ENCODE results near the gene JARID2.

Gene JARID2

DNA sequence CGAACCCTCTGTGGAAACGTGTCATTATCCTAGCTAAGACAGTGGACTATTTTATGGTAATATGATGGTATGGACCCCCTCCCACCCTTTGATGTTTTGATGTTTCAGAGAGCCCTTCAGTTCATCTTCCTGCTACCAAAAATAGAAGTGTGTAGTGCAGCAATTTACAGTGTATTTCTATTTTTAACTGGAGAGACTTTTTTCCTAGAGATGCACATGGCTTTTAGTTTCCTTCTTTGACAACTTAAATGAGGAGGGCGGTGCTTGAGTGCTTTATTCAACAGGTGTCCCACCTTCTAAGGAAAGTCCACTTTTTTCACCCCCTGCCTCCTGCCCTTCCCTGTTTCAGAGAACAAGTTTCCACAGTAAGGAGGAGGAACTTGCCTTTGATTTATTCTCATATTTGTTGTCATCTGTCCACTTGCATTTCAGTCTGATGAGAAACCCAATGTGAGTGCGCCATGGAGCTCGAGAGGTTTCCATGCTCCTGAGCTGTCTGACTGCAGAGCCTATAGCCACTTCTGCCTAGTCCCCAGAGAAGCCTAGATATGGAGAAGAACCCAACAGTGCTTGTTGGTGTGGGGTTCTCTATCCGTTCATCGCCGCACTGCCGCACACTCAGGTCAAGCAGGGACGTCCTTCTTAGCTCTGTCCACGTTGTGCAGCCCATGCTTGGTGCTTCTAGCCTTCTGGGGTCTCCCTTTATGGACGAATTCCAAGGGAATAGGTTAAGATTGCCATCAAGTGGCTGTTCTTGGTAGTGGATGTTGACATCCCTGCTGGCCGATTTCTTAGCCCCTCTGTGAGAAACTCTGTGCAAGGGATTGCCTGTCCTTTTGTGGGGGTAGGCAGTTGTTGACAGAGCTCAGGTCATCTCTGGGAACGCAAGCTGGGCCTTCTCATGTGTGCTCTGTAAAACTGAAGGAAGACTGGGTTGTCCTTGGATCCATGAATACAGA is 144.2 kb downstream of the JARID2 start:
- Histone ChIP-seq H3K4me3 (ENCODE audit: insufficient read depth, low read length, poor library complexity, severe bottlenecking) (no peak overlapping the region), H3F3A (ENCODE audit: insufficient read depth) (no peaks in the 10 kb centered on the region), H3K9me2 (replicated peaks; ENCODE audit: insufficient read depth, low read length) (no peaks in the 10 kb centered on the region), H3K27me3 (ENCODE audit: low read length) (no peaks in the 10 kb centered on the region), H3K9me3 (ENCODE audit: insufficient read depth, low read length) (no peaks in the 10 kb centered on the region), H3K4me2 (ENCODE audit: low read depth, low read length, poor library complexity, severe bottlenecking) (no peak overlapping the region), H3K36me3 (ENCODE audit: low read length) (no peaks in the 10 kb centered on the region), H3K79me2 (ENCODE audit: insufficient read depth, low read length) (no peaks in the 10 kb centered on the region), H2AFZ (ENCODE audit: low read depth, low read length, severe bottlenecking) (no peak overlapping the region), H3K9ac (ENCODE audit: low read length) (no peak overlapping the region), H3K27ac (ENCODE audit: low read depth, low read length) (no peak overlapping the region), H4K20me1 (ENCODE audit: low read depth, low read length) (peaks cover 15% of the 10 kb centered on the region; the same call in 1 of the 2 replicates)
- TF ChIP-seq, protein P1, sequence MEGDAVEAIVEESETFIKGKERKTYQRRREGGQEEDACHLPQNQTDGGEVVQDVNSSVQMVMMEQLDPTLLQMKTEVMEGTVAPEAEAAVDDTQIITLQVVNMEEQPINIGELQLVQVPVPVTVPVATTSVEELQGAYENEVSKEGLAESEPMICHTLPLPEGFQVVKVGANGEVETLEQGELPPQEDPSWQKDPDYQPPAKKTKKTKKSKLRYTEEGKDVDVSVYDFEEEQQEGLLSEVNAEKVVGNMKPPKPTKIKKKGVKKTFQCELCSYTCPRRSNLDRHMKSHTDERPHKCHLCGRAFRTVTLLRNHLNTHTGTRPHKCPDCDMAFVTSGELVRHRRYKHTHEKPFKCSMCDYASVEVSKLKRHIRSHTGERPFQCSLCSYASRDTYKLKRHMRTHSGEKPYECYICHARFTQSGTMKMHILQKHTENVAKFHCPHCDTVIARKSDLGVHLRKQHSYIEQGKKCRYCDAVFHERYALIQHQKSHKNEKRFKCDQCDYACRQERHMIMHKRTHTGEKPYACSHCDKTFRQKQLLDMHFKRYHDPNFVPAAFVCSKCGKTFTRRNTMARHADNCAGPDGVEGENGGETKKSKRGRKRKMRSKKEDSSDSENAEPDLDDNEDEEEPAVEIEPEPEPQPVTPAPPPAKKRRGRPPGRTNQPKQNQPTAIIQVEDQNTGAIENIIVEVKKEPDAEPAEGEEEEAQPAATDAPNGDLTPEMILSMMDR (IDR thresholded peaks at IDR 0.05; ENCODE audit: insufficient read depth, low read length, poor library complexity, severe bottlenecking): peak; percentile 27
- TF ChIP-seq EZH2phosphoT487 (conservative IDR thresholded peaks at IDR 0.05; ENCODE audit: low read length): no peak

DNA sequence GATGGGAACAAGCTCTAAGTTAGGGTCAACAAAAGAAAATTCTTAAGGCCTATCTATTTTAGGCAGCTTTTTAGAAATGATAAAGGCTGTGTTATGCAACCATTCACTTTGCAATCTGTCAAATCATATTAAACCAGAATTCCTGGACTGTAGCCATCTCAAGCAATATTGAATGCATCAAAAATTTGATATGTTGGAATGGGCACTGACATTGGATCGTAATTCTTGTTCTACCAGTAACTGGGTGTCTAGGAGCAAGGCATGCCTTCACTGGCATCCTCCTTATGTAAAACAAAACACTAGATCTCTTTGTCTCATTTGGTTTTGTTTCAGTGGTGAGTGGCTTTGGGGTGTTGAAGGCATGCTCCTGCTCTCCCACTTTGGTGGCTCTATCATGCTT is 145.6 kb downstream of the JARID2 start:
- Histone ChIP-seq H3K9me2 (replicated peaks; ENCODE audit: insufficient read depth, low read length) (no peaks in the 10 kb centered on the region), H3K27ac (ENCODE audit: low read depth, low read length) (no peak overlapping the region), H3K4me3 (ENCODE audit: insufficient read depth, low read length, poor library complexity, severe bottlenecking) (no peak overlapping the region), H3K9ac (ENCODE audit: low read length) (no peak overlapping the region), H3F3A (ENCODE audit: insufficient read depth) (no peaks in the 10 kb centered on the region), H3K4me2 (ENCODE audit: low read depth, low read length, poor library complexity, severe bottlenecking) (no peak overlapping the region), H3K79me2 (ENCODE audit: insufficient read depth, low read length) (no peaks in the 10 kb centered on the region), H3K27me3 (ENCODE audit: low read length) (no peaks in the 10 kb centered on the region), H3K9me3 (ENCODE audit: insufficient read depth, low read length) (no peaks in the 10 kb centered on the region), H2AFZ (ENCODE audit: low read depth, low read length, severe bottlenecking) (no peak overlapping the region), H3K36me3 (ENCODE audit: low read length) (no peaks in the 10 kb centered on the region), H4K20me1 (ENCODE audit: low read depth, low read length) (peaks cover 10% of the 10 kb centered on the region; the same call in 1 of the 2 replicates)
- TF ChIP-seq, protein P1 (IDR thresholded peaks at IDR 0.05; ENCODE audit: insufficient read depth, low read length, poor library complexity, severe bottlenecking): no peak
- TF ChIP-seq EZH2phosphoT487 (conservative IDR thresholded peaks at IDR 0.05; ENCODE audit: low read length): no peak

DNA sequence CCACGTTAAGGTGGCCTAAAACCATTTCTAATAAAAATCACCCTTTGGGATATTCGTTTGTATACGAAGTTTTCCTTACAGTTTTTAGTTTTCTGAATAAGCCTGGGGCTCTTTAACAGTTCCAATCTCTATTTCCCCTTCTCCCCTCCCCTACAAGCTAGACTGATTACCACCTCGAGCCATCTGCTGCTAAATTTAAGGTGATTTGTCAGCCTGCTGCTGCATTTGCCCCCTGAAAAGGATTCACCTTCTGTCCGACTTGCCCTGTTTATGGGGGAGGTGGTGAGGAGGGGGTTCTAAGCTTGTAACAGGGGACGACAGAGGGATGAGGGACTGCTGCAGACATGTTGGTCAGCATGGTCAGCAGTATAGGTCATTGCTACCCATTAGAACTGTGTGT is 146.3 kb downstream of the JARID2 start:
- H3F3A ChIP-seq (ENCODE audit: insufficient read depth): no peaks in the 10 kb centered on the region
- H3K79me2 ChIP-seq (ENCODE audit: insufficient read depth, low read length): no peaks in the 10 kb centered on the region
- H3K9me3 ChIP-seq (ENCODE audit: insufficient read depth, low read length): no peaks in the 10 kb centered on the region
- no peaks in the 10 kb centered on the region for H3K27me3 ChIP-seq (ENCODE audit: low read length)
- TF ChIP-seq, protein P1 (IDR thresholded peaks at IDR 0.05; ENCODE audit: insufficient read depth, low read length, poor library complexity, severe bottlenecking): no peak
- TF ChIP-seq EZH2phosphoT487 (conservative IDR thresholded peaks at IDR 0.05; ENCODE audit: low read length): no peak
- no peak overlapping the region for H3K4me3 ChIP-seq (ENCODE audit: insufficient read depth, low read length, poor library complexity, severe bottlenecking)
- H3K27ac ChIP-seq (ENCODE audit: low read depth, low read length): no peak overlapping the region
- no peak overlapping the region for H3K9ac ChIP-seq (ENCODE audit: low read length)
- H3K4me2 ChIP-seq (ENCODE audit: low read depth, low read length, poor library complexity, severe bottlenecking): no peak overlapping the region
- no peaks in the 10 kb centered on the region for H3K36me3 ChIP-seq (ENCODE audit: low read length)
- no peak overlapping the region for H2AFZ ChIP-seq (ENCODE audit: low read depth, low read length, severe bottlenecking)
- no peaks in the 10 kb centered on the region for H3K9me2 ChIP-seq (replicated peaks; ENCODE audit: insufficient read depth, low read length)
- H4K20me1 ChIP-seq (ENCODE audit: low read depth, low read length): peaks cover 7% of the 10 kb centered on the region; the same call in 1 of the 2 replicates

Data from SU-DHL-6 (cell line).